Superior temporal gyrus (tissue), 1 donor: ENCODE measurements around the gene TMTC2.

Experiments
- DNase-seq: peaks from one replicate; pipeline ENCODE4 v3.0.0-alpha.2; 2016; ENCODE audit errors: extremely low spot score

Gene TMTC2

DNA sequence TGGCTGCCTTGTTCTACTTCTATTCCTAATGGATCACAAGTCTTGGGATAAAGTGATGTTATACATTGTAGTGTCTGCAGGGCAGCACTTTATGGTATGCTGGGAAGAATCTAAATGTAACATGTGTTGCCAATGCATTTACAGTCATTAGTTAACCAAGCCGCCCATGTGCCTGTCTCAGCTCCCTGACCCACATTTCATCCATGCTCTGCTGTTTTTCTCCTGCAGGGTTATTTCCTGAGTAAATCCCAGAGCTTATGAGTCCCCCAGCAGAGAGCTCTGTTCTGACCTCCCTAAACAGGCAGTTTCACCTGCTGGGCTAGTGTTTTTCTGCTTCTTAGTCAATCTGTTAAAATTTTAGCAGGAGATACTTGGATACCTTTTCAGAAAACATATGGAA is 4.4 kb upstream of the TMTC2 start:
- DNase-seq: no peak

- DNase-seq: no peak
Observed at GRCh38 chr12:82682851-82683261, 3.9 kb upstream of the TMTC2 start.

DNA sequence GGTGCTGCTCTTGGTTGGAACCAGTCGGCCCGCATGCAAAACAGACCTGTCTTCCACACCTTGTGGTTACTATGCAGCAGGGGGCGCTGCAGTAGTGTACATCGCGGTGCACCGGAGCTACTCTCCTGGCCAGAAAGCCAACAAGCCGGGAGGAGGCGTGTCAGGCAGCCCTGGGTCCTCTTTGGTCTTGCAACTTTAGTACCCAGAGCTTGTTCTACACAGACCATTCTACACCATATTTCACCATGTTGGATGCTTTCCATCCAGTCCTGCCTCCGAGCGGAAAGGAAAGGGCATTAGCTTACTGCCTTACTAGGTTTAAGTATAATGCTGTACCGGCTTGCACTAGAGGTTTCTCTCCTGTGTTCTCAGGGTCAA is 927 bp upstream of the TMTC2 start:
- peak; percentile 99 for DNase-seq

DNA sequence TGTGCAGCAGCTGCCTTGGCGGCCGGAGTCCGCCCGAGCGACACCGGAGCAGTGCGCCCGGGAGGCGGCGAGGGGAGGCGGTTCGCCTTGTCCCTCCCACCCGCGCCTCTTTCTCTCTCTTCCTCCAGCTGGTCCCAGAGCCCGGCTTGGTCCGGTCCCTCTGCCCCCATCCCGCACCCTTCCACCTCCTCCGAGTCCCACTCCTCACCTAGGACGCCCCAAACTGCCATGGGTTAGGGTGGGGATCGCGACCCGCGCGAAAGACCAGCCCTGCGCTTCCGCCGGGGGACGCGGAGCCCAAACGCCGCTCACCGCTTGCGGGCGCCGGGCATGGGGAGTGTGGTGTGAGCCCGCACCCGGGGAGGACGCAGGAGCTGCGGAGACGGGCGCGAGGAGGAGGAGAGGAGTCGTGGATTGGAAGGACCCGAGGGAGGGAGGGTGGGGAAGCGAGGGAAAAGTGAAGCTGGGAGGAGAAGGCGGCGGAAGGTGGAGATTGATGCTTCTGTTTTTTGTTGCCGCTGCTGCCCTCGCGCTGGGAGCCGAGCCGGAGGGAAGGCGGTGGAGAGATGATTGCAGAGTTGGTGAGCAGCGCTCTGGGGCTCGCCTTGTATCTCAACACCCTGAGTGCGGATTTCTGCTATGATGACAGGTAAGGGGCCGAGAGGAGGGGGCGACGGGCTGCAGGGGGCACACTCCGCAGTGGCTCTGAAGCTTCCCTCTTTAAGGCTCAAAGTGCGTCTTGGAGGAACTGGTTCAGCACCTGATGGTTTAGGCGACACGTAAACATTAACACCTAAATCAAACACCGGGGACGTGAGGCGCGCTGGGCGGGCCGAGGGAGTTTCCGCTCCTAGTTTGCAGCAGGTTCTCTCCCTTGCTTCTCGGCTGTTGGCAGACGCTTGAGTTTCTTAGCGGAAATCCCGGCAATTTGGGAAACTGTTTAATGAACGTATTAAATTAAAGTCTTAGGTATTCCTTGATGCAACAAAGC is 610 bp downstream of the TMTC2 start:
- DNase-seq: peak; percentile 50

DNA sequence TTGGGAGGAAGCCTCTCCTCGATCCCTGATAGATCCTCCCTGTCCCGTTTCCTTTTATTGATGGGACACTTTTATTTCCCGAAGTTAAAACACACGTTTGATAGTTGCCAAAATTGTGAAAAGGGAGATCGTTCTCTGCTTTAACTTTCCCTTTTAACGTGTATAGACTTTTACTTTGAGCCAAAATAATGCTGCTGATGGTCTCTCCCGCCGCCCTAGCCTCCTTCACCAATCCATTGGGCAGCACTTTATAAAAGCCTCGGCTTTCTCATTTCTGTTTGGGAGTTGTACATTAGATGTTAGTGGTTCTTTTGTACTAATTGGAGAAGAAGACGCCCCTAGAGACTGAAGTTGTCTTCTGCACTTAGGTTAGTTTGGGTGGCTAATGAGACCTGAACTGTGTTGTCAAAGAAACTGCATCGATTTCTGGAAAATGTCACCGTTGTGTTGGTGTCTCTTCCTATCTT is 1.4 kb downstream of the TMTC2 start:
- DNase-seq: peak; percentile 78

- DNase-seq: peak; percentile 74
Observed at GRCh38 chr12:82688596-82688995, 1.9 kb downstream of the TMTC2 start.

- DNase-seq: peak; percentile 63
Observed at GRCh38 chr12:82690006-82690405, 3.3 kb downstream of the TMTC2 start.

GRCh38 chr12:82691513-82691912 is 4.8 kb downstream of the TMTC2 start:
- no peak for DNase-seq

GRCh38 chr12:82694276-82694675 is 7.6 kb downstream of the TMTC2 start:
- no peak for DNase-seq

- DNase-seq: no peak
Observed at GRCh38 chr12:82694970-82695369, 8.3 kb downstream of the TMTC2 start.

DNA sequence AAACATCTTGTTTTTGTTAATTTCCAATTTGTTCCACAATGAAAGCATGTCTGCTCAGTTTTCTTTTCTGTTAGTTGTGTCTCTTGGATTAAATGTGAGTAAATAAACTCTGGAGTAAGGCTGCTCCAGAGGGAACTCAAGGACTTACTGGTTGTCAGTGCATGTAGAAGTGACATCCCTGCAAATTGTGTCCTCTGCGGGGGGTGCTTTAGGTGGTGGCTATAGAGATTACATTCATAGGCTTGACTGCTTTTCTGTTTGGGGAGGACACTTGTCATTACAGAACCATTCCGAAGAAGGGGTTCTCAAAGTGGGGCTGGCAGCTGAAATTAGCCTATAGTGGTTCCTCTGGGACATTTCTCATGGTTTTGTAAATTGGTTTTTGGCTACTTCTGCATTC is 8.8 kb downstream of the TMTC2 start:
- DNase-seq: no peak

GRCh38 chr12:82696543-82696942 is 9.8 kb downstream of the TMTC2 start:
- DNase-seq: no peak

GRCh38 chr12:82698708-82699564 is 12.2 kb downstream of the TMTC2 start:
- peak; percentile 64 for DNase-seq

DNA sequence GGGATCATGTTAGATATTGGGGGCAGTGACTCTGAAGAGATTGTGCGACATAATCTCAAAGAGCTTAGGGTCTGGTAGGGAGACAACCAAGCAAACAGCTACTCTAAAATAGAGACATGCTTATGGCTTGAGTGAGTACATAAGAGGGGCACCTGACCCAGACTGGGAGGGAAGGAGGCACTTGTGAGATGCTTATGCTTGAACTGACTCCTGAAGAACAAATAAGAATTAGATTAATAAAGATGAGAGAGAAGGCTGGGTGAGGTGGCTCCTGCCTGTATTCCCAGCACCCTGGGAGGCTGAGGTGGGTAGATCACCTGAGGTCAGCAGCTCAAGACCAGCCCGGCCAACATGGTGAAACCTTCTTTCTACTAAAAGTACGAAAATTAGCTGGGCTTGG is 19.1 kb downstream of the TMTC2 start:
- no peak for DNase-seq

- DNase-seq: peak; percentile 90
Observed at GRCh38 chr12:82708061-82708879, 21.6 kb downstream of the TMTC2 start.

GRCh38 chr12:82709794-82710355 is 23.2 kb downstream of the TMTC2 start:
- no peak for DNase-seq

GRCh38 chr12:82710741-82711140 is 24.0 kb downstream of the TMTC2 start:
- DNase-seq: no peak

- no peak for DNase-seq
Observed at GRCh38 chr12:82714427-82714826, 27.7 kb downstream of the TMTC2 start.

DNA sequence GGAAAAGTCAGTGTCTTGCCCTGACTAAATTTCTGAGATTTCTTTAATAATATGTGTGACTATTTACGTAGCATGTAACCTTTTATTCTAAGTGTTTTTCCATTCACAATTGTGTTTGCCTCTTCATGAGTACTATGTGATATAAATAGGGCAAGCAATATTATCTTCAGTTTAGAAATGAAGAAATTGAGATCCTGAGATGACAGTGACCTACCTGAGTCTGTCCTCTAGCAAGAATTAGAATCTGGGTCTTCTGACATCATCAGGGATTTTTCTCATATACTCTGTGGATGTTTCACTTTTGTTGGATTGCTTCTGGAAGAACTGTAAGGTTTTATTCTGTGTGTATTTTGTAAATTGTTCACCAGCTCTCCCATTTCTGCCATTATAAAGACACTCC is 35.0 kb downstream of the TMTC2 start:
- no peak for DNase-seq

DNA sequence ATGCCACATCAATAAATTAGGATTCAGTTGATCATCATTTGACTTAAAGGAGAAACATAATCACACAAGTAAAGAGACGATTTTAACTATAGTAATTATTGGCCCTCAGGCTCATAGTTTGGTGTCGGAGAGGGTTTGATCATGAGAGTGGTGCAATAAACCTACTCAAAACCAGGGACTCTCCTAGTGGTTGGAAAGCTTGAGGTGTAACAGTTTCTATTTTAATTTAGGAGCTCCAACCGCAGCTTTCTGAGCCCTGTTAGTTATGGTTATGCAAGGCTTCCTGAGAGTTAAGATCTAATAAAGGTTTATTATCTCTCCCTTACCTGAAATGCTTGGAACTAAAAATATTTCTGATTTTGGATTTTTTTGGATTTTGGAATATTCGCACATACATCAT is 36.4 kb downstream of the TMTC2 start:
- DNase-seq: no peak

DNA sequence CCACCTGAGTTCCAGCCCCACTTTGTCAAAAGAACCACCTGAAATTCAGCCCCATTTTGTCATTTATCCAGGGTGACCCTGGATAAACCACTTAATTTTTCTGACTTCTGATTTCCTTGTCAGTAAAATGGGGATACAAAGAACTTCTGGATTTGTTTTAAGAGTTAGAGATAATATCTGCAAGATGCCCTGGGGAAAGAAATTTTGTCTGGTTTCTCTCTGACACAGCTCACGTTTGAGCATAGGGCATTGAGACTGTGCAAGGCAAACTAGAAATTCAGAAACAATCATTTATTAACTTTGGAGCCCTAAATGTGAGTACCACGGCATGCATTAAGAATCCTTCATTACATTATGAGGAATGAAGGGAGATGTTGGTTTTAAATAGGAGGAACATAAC is 37.2 kb downstream of the TMTC2 start:
- no peak for DNase-seq
